GM18861 (cell line): ENCODE data around the gene SPATA16.
A peak's percentile ranks its signal among the peaks of the same experiment; 100 is the strongest.

Experiments
- ATAC-seq: cut with Tn5 transposase; IDR thresholded peaks from one replicate; pipeline ENCODE4 v1.9.1; 2021; ENCODE audit not compliant: unreplicated experiment

Gene SPATA16

DNA sequence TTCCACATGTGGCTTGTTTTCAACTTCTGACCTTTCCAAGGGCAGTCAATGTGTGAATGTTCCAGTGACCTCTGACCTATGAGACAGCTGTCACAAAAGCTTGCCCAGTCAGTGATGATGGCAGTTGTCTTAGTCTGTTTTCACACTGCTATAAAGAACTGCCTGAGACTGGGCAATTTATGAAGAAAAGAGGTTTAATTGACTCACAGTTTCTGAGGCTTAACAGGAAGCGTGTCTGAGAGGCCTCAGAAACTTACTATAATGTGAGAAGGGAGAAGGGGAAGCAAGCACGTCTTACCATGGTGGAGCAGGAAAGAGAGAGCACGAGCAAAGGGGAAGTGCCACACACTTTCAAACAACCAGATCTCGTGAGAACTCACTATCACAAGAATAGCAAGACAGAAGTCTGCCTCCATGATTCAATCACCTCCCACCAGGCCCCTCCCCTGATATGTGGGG, 294.9 kb downstream of the SPATA16 start:
- ATAC-seq: peak; percentile 54

DNA sequence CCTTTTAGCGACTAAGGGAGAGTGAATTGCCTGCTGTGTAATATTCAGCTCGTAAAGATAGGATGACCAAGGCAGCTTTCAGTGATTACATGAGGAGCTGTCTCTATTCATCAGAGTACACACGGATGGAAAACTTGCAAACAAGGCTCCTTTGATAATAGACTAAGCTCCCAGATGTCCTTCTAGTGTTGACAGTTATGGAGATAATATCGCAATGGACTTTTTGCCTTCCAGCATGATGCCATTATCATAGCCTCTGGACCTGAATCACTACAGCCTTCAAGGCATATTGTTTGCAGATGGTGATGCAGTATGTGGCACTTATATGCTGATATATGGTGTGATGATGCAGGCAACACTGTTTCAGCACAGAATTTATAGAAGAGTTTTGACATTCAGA, 296.6 kb downstream of the SPATA16 start:
- ATAC-seq: no peak

DNA sequence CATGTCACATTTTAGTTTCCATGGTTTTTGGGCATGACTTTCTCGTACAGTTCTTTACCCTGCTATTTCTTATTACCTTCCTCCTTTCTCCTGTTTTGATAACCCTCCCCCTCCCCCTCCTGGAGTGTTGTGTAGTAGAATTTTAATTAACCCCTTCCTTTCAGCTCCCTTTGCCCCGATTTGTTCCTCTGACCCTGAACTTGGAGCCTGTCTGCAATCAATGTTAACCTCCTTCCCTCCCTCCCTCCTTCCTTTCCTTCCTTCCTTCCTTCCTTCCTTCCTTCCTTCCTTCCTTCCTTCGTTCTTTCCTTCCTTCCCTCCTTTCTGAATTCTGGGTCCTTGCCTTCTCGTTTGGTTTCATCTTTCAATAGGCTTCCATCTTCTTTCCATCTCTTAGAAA, 300.1 kb downstream of the SPATA16 start:
- ATAC-seq: no peak

DNA sequence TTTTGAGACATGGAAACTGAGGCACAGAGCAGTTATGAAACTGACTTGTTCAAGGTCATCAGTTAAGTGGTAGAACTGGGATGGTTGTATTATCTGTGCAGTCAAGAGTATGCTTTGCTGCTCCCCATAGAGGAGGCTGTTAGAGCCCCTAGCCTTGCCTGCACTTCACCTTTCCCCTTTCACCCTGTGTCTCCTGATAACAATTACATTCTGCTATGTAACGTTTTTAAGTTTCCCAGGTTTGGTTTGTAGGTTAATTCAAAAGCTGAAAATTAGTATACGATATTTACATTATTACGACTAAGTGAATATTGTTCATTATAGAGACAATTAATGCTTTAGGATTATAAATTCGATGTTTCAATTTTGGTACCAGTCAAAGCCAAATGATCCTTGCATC, 300.6 kb downstream of the SPATA16 start:
- no peak for ATAC-seq

DNA sequence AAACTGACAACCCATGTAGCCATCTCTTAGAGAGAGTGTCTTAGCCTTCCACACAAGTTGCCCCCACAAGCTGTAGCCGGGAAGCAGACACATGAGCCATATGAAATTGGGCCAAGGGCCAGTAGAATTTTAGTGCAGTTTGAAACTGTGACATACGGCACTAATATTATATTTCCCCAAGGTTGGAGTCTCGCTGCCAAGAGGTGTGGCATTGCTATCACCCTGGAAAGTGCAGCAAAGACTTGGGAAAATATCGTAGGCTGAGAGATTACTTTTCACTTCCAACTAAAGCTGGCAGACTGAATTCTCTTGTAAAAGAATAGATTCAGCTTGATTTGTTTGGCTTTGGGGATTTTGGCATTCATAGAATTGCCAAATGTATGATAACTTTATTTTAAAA, 301.4 kb downstream of the SPATA16 start:
- ATAC-seq: no peak
